Activated T-cell treated with anti-CD3 and anti-CD28 coated beads for 1 hour (primary cell): ENCODE data around the gene ZBTB45.

Source experiments
- DNase-seq: peaks from one replicate; pipeline ENCODE4 v3.0.0-alpha.2; 2020; ENCODE audit warnings: low read depth

Gene ZBTB45

GRCh38 chr19:58519355-58520256 lies at the start of gene ZBTB45:
ZBTB45 (minus strand) TSS chr19:58519810; CDS start chr19:58517673, 2,137 bp downstream.
- peak; percentile 83 for DNase-seq

- DNase-seq = no peak
Measured at GRCh38 chr19:58568453-58569130, 49.0 kb upstream of the ZBTB45 start.

GRCh38 chr19:58566989-58567388 lies 47.4 kb upstream of the ZBTB45 start:
- no peak for DNase-seq

- DNase-seq = no peak
Measured at GRCh38 chr19:58563823-58564222, 44.2 kb upstream of the ZBTB45 start.

- DNase-seq = no peak
Measured at GRCh38 chr19:58563034-58563573, 43.5 kb upstream of the ZBTB45 start.

- DNase-seq = no peak
Measured at GRCh38 chr19:58562122-58563033, 42.8 kb upstream of the ZBTB45 start.

GRCh38 chr19:58561373-58562121 lies 41.9 kb upstream of the ZBTB45 start:
- no peak for DNase-seq

GRCh38 chr19:58560921-58561320 lies 41.3 kb upstream of the ZBTB45 start:
- no peak for DNase-seq

GRCh38 chr19:58560007-58560887 lies 40.6 kb upstream of the ZBTB45 start:
- no peak for DNase-seq

- DNase-seq = no peak
Measured at GRCh38 chr19:58559275-58560006, 39.8 kb upstream of the ZBTB45 start.

- peak; percentile 99 for DNase-seq
Measured at GRCh38 chr19:58558623-58559274, 39.1 kb upstream of the ZBTB45 start.

- DNase-seq = no peak
Measured at GRCh38 chr19:58558066-58558622, 38.5 kb upstream of the ZBTB45 start, which contains the start of gene UBE2M. UBE2M (minus strand) TSS chr19:58558611; CDS start chr19:58558381, 230 bp downstream.

- DNase-seq = no peak
Measured at GRCh38 chr19:58557221-58558065, 37.8 kb upstream of the ZBTB45 start.

- no peak for DNase-seq
Measured at GRCh38 chr19:58556622-58557220, 37.1 kb upstream of the ZBTB45 start.

GRCh38 chr19:58555920-58556621 lies 36.5 kb upstream of the ZBTB45 start:
- DNase-seq = no peak

GRCh38 chr19:58555369-58555885 lies 35.8 kb upstream of the ZBTB45 start:
- no peak for DNase-seq
